Mucosa of rectum (tissue), 2 donors: ENCODE results near the gene RPS26.
"Not testable (repeated sequence)": the region's sequence is repeated elsewhere in the genome, so short reads cannot be mapped to it uniquely, and the experiment has no call there.

Source experiments
- H3K27ac ChIP-seq, 2 donors: one replicate each; pipeline ENCODE4 v1.7.0; 2013; ENCODE audit warnings: inconsistent platforms in 2 of 2, low read depth in 2 of 2, low read length in 2 of 2
- H3K27me3 ChIP-seq, 2 donors: one replicate each; pipeline ENCODE4 v1.7.0; 2013; ENCODE audit warnings: low read length in 2 of 2; ENCODE audit not compliant: control insufficient read depth in 2 of 2, insufficient read depth in 2 of 2
- H3K36me3 ChIP-seq, 2 donors: one replicate each; pipeline ENCODE4 v1.7.0; 2013; ENCODE audit warnings: low read length in 2 of 2; ENCODE audit not compliant: control insufficient read depth in 2 of 2, insufficient read depth in 2 of 2
- H3K4me1 ChIP-seq, 2 donors: one replicate each; pipeline ENCODE4 v1.7.0; 2013; ENCODE audit warnings: low read length in 2 of 2, mild to moderate bottlenecking in 1 of 2; ENCODE audit not compliant: control insufficient read depth in 2 of 2, insufficient read depth in 2 of 2
- H3K4me3 ChIP-seq, 2 donors: one replicate each; pipeline ENCODE4 v1.7.0; 2013; ENCODE audit warnings: low read length in 2 of 2
- H3K9ac ChIP-seq, 2 donors: one replicate each; pipeline ENCODE4 v1.7.0; 2013; ENCODE audit warnings: low read length in 2 of 2, low read depth in 1 of 2, mild to moderate bottlenecking in 1 of 2
- H3K9me3 ChIP-seq, 2 donors: one replicate each; pipeline ENCODE4 v1.7.0; 2013; ENCODE audit warnings: low read length in 2 of 2; ENCODE audit not compliant: control insufficient read depth in 2 of 2
- donor health status: healthy.
- donor health status: Normal muscosa, but diverticular disease.

The RPS26 gene

DNA sequence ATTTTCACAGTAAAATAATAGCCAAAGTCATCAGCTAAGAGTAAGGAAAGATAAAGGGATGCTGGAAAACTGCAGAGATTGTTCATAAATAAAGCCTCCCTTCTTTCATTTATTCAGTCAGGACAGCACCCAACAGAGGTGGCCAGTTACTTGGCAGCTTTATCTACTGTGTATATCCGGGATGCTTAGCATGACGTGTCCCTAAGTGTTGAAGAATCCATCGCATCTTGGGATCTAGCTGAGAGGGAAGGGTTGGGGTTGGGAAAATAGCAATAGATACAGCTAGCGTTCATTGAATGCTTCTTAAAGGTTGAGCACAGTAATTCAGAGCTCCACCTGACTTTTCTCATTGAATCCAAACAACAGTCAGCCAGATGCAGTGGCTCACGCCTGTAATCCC, 32.7 kb downstream of the RPS26 start:
- no peaks in the 10 kb centered on the region for H3K27me3 ChIP-seq
- H3K4me3 ChIP-seq = no peak overlapping the region

DNA sequence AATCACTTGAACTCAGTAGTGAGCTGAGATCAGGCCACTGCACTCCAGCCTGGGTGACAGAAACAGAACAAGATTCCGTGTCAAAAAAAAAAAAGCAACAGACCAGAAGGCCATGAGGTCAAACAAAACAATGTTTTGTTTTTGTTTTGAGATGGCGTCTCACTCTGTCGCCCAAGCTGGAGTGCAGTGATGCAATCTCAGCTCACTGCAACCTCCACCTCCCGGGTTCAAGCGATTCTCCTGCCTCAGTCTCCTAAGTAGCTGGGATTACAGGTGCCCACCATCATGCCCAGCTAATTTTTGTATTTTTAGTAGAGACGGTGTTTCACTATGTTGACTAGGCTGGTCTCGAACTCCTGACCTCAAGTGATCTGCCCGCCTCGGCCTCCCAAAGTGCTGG, 36.2 kb downstream of the RPS26 start:
- H3K27me3 ChIP-seq, H3K36me3 ChIP-seq, H3K9me3 ChIP-seq, H3K9ac ChIP-seq, H3K27ac ChIP-seq, H3K4me3 ChIP-seq: not testable (repeated sequence)
- H3K4me1 ChIP-seq = peaks cover 15 to 28% of the 10 kb centered on the region in 2 donors

More for the DNA sequence above, 32.7 kb downstream of the RPS26 start:
- no peaks in the 10 kb centered on the region for H3K9me3 ChIP-seq
- H3K36me3 ChIP-seq = no peaks in the 10 kb centered on the region
- H3K4me1 ChIP-seq = peaks cover 0 to 6% of the 10 kb centered on the region in 2 donors
- H3K9ac ChIP-seq = no peak overlapping the region
- H3K27ac ChIP-seq = no peak overlapping the region

DNA sequence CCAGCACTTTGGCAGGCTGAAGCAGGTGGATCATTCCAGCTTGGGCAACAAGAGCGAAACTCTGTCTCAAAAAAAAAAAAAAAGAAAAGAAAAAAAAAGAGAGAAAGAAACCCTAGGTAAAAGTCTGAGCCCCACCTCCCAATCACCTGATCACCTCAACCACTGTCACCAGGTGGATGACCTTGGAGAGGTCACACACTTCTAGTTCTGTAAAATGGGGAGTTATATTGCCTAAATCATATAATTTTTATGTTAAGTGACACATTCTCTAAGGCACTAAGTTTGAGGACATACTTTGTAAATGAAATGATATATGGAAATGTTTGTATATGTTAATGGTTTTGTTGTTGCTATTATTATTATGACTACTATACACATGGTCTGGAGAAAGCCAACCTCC, 36.7 kb downstream of the RPS26 start:
- H3K36me3 ChIP-seq = peaks cover 0 to under 1% of the 10 kb centered on the region in 2 donors
- peaks cover 16 to 28% of the 10 kb centered on the region in 2 donors for H3K4me1 ChIP-seq
- H3K9ac ChIP-seq = no peak overlapping the region
- peak overlapping the region; percentile 78 to 83 for H3K4me3 ChIP-seq
- H3K9me3 ChIP-seq = no peaks in the 10 kb centered on the region
- peak overlapping the region; percentile 94 to 98 for H3K27ac ChIP-seq
- peaks cover 0 to 2% of the 10 kb centered on the region in 2 donors for H3K27me3 ChIP-seq

DNA sequence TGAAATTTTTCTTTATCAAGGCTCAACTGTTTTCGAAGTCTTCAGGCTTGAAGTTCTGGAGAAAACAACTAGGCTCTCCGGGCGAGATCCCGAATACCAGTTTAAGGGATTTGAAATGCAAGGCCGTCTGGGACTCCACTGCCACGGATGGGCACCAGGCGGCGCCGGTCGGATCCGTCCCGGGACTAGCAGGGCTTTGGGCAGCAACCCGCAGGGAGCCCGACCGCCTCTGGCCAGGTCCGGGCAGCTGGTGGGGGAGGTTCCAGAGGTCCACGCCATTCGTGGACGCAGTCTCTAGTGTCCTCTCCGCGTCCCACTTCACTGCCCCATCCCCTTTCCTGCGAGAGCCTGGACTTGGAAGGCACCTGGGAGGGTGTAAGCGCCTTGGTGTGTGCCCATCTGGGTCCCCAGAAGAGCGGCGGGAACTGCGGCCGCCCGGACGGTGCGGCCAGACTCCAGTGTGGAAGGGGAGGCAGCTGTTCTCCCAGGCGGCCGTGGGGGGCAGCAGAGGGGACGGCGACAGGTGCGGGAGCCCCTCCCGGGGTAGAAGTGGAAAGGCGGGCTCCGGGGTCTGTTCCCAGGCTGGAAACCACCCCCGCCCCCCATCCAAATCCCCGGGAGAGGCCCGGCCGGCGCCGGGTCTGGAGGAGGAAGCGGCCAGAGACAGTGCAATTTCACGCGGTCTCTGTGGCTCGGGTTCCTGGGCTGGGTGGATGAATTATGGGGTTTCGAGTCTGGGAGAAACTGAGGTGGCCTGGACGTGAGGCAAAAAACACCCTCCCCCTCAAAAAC, 37.4 kb downstream of the RPS26 start:
- Histone ChIP-seq H3K27me3 (peaks cover 0 to 2% of the 10 kb centered on the region in 2 donors), H3K9ac (peak overlapping the region; percentile 93 to 96)

GRCh38 chr12:56079723-56080555, 38.2 kb downstream of the RPS26 start, which contains the start of gene ERBB3:
ERBB3 (plus strand) TSS chr12:56080165; CDS start chr12:56080301, 136 bp downstream.
- Histone ChIP-seq H3K4me3 (peak within 1 kb of the TSS; percentile 78 to 83), H3K4me1 (peaks cover 18 to 37% of the 10 kb centered on the region in 2 donors), H3K9me3 (no peaks in the 10 kb centered on the region), H3K9ac (peak within 1 kb of the TSS; percentile 93 to 96), H3K27ac (peak within 1 kb of the TSS; percentile 94 to 98), H3K36me3 (peaks cover 9 to 11% of the 10 kb centered on the region in 2 donors), H3K27me3 (peaks cover 0 to 2% of the 10 kb centered on the region in 2 donors)

More for the DNA sequence above, 37.4 kb downstream of the RPS26 start:
- peaks cover 6 to 7% of the 10 kb centered on the region in 2 donors for H3K36me3 ChIP-seq
- H3K27ac ChIP-seq = peak overlapping the region; percentile 94 to 98
- peak overlapping the region; percentile 78 to 83 for H3K4me3 ChIP-seq
- peaks cover 18 to 35% of the 10 kb centered on the region in 2 donors for H3K4me1 ChIP-seq
- no peaks in the 10 kb centered on the region for H3K9me3 ChIP-seq

DNA sequence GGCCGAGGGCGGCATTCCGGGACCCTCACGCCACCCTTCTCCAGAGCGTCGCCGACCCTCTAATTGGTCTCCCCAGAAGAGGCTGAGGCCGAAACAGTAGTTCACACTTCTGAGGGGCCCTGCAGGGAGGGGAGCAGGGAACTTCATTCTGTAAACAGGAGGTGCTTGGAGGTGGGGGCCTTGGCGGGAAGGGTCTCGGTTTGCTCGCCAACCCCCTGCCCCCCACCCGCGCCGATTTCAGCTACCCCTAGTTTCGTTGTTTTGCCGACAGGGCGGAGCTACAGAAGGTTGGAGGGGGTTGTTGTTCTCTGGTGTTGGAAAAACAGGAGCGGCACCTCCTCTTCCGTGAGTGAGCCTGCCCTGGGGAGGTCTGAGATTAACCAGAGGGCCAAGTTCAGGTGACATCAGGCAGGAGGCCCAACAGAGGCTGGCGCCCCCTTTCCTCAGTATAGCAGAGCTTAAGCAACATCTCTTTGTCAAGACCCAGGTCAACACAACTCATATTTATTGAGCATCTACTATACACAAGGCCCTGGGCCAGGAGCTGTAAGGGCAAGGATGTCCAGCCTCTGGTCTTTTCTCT, 38.9 kb downstream of the RPS26 start:
- peak overlapping the region; percentile 93 to 96 for H3K9ac ChIP-seq

DNA sequence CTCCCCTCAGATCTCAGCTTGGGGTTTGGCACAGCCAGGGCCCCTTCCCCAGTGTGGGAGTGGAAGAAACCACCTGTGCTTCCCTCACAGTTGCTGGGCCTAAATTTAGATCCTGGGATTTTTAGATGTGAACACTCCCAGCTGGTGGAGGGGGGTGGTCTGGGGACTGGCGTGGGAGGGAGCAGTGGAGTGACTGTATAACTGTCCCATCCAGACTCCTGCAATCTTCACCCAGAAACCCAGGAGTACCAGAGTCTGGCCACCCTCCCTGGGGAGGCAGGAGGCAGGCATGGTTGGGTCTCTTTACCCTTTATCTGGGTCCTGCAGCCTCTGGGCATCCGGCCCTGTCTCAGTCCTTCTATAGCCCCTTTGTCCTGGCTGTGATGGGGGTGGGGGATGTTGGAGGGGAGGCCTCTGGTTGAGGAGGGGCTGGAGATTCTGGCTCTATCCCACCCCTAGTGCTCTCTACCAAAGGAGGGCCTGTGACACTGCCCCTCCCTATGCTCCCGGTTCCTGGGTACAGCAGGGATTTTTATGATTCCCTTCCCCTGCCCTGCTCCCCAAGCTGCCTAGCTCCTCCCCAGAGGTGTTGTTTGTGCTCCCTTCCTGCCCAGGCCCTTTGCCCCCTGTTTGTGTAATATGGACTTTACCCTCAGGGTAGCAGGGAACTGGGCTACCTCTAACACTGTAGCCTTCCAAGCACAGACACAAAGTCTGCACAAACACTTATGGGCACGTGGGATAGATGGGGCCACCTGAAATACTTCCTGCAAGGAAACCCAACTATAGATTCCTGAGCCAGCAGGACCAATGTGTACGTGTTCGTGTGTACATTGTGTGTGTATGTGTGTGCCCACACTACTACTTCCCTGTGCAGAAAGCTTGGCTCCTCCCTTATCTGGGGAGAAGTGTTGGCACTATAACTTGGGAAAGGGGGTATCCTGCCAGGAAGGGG, 40.0 kb downstream of the RPS26 start:
- H3K4me3 ChIP-seq = peak overlapping the region; percentile 78 to 83
- H3K27ac ChIP-seq = peak overlapping the region; percentile 94 to 98
- H3K9ac ChIP-seq = peak overlapping the region; percentile 93 to 96
- H3K4me1 ChIP-seq = peaks cover 26 to 49% of the 10 kb centered on the region in 2 donors
- peaks cover 0 to 2% of the 10 kb centered on the region in 2 donors for H3K27me3 ChIP-seq
- H3K36me3 ChIP-seq = peaks cover 17 to 20% of the 10 kb centered on the region in 2 donors
- H3K9me3 ChIP-seq = no peaks in the 10 kb centered on the region

More for the DNA sequence above, 38.9 kb downstream of the RPS26 start:
- H3K27ac ChIP-seq = peak overlapping the region; percentile 94 to 98
- H3K27me3 ChIP-seq = peaks cover 0 to 2% of the 10 kb centered on the region in 2 donors
- H3K4me3 ChIP-seq = peak overlapping the region; percentile 78 to 83
- H3K4me1 ChIP-seq = peaks cover 18 to 41% of the 10 kb centered on the region in 2 donors
- peaks cover 12 to 15% of the 10 kb centered on the region in 2 donors for H3K36me3 ChIP-seq
- H3K9me3 ChIP-seq = no peaks in the 10 kb centered on the region

GRCh38 chr12:56082382-56082781, 40.7 kb downstream of the RPS26 start:
- Histone ChIP-seq H3K9me3 (no peaks in the 10 kb centered on the region), H3K36me3 (peaks cover 19 to 24% of the 10 kb centered on the region in 2 donors), H3K27ac (peak overlapping the region; percentile 94 to 98), H3K27me3 (peaks cover 0 to 2% of the 10 kb centered on the region in 2 donors), H3K4me3 (peak overlapping the region; percentile 78 to 83), H3K9ac (peak overlapping the region; percentile 38 to 93), H3K4me1 (peaks cover 27 to 56% of the 10 kb centered on the region in 2 donors)

- Histone ChIP-seq H3K4me3 (peak overlapping the region; percentile 78 to 83), H3K36me3 (peaks cover 25 to 28% of the 10 kb centered on the region in 2 donors), H3K9ac (peak overlapping the region in 1 of 2 donors; percentile 93), H3K4me1 (peaks cover 30 to 59% of the 10 kb centered on the region in 2 donors), H3K27ac (peak overlapping the region; percentile 94 to 98), H3K9me3 (no peaks in the 10 kb centered on the region), H3K27me3 (peaks cover 0 to 2% of the 10 kb centered on the region in 2 donors)
These were observed 41.2 kb downstream of the RPS26 start for GRCh38 chr12:56082967-56083366.
